SU-DHL-6 (cell line): Measurements from ENCODE around the gene ARL15.

Experiments used
- H2AFZ ChIP-seq: fragments of 200-600 bp; sonication (generic); 2 replicates; pipeline ENCODE4 v1.6.1; 2014; ENCODE audit warnings: low read depth, mild to moderate bottlenecking, moderate library complexity, mixed read lengths, antibody characterized with exemption, low read length; ENCODE audit not compliant: severe bottlenecking
- H3F3A ChIP-seq: fragments of 200-600 bp; shearing (Covaris generic); 2 replicates; pipeline ENCODE4 v1.6.0; 2016; ENCODE audit warnings: antibody characterized with exemption, mild to moderate bottlenecking; ENCODE audit not compliant: insufficient read depth
- H3K27ac ChIP-seq: fragments of 200-600 bp; sonication (generic); 2 replicates; pipeline ENCODE4 v1.5.1; 2016; ENCODE audit warnings: low read depth, mild to moderate bottlenecking, low read length, moderate library complexity, mixed read lengths
- H3K27me3 ChIP-seq: fragments of 200-600 bp; sonication (generic), shearing (Covaris generic); 2 replicates; pipeline ENCODE4 v1.6.0; 2014; ENCODE audit warnings: mild to moderate bottlenecking, low read length
- H3K36me3 ChIP-seq: fragments of 200-600 bp; sonication (generic); 2 replicates; pipeline ENCODE4 v1.6.1; 2014; ENCODE audit warnings: mild to moderate bottlenecking, low read length, mixed read lengths
- H3K4me2 ChIP-seq: fragments of 300-600, 200-600 bp; shearing (Covaris generic), sonication (generic); 2 replicates; pipeline ENCODE4 v1.6.0; 2014; ENCODE audit warnings: low read length, low read depth, mild to moderate bottlenecking; ENCODE audit not compliant: poor library complexity, severe bottlenecking
- H3K4me3 ChIP-seq: fragments of 200-600 bp; sonication (generic); 2 replicates; pipeline ENCODE4 v1.5.1; 2014; ENCODE audit warnings: antibody characterized with exemption, low read length, mild to moderate bottlenecking, mixed read lengths; ENCODE audit not compliant: insufficient read depth, poor library complexity, severe bottlenecking
- H3K79me2 ChIP-seq: fragments of 200-600 bp; sonication (generic); 2 replicates; pipeline ENCODE4 v1.6.1; 2014; ENCODE audit warnings: mild to moderate bottlenecking, low read length, moderate library complexity; ENCODE audit not compliant: insufficient read depth
- H3K9ac ChIP-seq: fragments of 200-600 bp; sonication (generic); 2 replicates; pipeline ENCODE4 v1.7.0; 2014; ENCODE audit warnings: mild to moderate bottlenecking, low read length
- H3K9me2 ChIP-seq: fragments of 200-600 bp; sonication (generic); replicated peaks from 2 replicates; pipeline ENCODE4 v1.6.1; 2014; ENCODE audit warnings: low read length; ENCODE audit not compliant: insufficient read depth
- H3K9me3 ChIP-seq: fragments of 200-600 bp; sonication (generic); 2 replicates; pipeline ENCODE4 v1.6.1; 2014; ENCODE audit warnings: low read length, mixed read lengths; ENCODE audit not compliant: insufficient read depth
- H4K20me1 ChIP-seq: fragments of 200-600 bp; sonication (generic); 2 replicates; pipeline ENCODE4 v1.6.1; 2014; ENCODE audit warnings: low read depth, mild to moderate bottlenecking, antibody characterized with exemption, low read length, moderate library complexity, mixed read lengths
- EZH2phosphoT487 ChIP-seq: fragments of 200-600 bp; sonication (generic), shearing (Covaris generic); conservative IDR thresholded peaks from 2 replicates; pipeline ENCODE4 v1.6.1; 2018; ENCODE audit warnings: mild to moderate bottlenecking, antibody characterized with exemption, low read length, moderate library complexity, mixed read lengths
- TF ChIP-seq, protein P1 (sequence below): fragments of 200-600 bp; sonication (generic); IDR thresholded peaks from one replicate; pipeline ENCODE4 v1.5.1; 2017; ENCODE audit warnings: antibody characterized with exemption, mild to moderate bottlenecking, low read length, moderate library complexity; ENCODE audit not compliant: insufficient read depth, poor library complexity, severe bottlenecking

The ARL15 gene

GRCh38 chr5:53900677-53901076 is 409.7 kb downstream of the ARL15 start:
- TF ChIP-seq, protein P1, sequence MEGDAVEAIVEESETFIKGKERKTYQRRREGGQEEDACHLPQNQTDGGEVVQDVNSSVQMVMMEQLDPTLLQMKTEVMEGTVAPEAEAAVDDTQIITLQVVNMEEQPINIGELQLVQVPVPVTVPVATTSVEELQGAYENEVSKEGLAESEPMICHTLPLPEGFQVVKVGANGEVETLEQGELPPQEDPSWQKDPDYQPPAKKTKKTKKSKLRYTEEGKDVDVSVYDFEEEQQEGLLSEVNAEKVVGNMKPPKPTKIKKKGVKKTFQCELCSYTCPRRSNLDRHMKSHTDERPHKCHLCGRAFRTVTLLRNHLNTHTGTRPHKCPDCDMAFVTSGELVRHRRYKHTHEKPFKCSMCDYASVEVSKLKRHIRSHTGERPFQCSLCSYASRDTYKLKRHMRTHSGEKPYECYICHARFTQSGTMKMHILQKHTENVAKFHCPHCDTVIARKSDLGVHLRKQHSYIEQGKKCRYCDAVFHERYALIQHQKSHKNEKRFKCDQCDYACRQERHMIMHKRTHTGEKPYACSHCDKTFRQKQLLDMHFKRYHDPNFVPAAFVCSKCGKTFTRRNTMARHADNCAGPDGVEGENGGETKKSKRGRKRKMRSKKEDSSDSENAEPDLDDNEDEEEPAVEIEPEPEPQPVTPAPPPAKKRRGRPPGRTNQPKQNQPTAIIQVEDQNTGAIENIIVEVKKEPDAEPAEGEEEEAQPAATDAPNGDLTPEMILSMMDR: no peak
- no peak for TF ChIP-seq EZH2phosphoT487
- Histone ChIP-seq H2AFZ (no peak overlapping the region), H3K4me2 (no peak overlapping the region), H3K79me2 (no peaks in the 10 kb centered on the region), H3K36me3 (no peaks in the 10 kb centered on the region), H4K20me1 (no peaks in the 10 kb centered on the region), H3K9me3 (no peaks in the 10 kb centered on the region), H3K27me3 (no peaks in the 10 kb centered on the region), H3K9me2 (no peaks in the 10 kb centered on the region), H3K9ac (no peak overlapping the region), H3K4me3 (no peak overlapping the region), H3K27ac (no peak overlapping the region), H3F3A (no peaks in the 10 kb centered on the region)

GRCh38 chr5:53895091-53895683 is 415.2 kb downstream of the ARL15 start:
- Histone ChIP-seq H3K27me3 (no peaks in the 10 kb centered on the region), H3K9ac (no peak overlapping the region), H3K27ac (no peak overlapping the region), H3K4me3 (no peak overlapping the region), H3K79me2 (no peaks in the 10 kb centered on the region), H3K9me3 (no peaks in the 10 kb centered on the region), H3K36me3 (no peaks in the 10 kb centered on the region), H3F3A (no peaks in the 10 kb centered on the region), H2AFZ (no peak overlapping the region), H3K9me2 (no peaks in the 10 kb centered on the region), H4K20me1 (no peaks in the 10 kb centered on the region), H3K4me2 (no peak overlapping the region)
- TF ChIP-seq EZH2phosphoT487: no peak
- TF ChIP-seq, protein P1: no peak

GRCh38 chr5:53893626-53894025 is 416.7 kb downstream of the ARL15 start:
- H3K4me2 ChIP-seq: no peak overlapping the region
- H2AFZ ChIP-seq: no peak overlapping the region
- no peaks in the 10 kb centered on the region for H4K20me1 ChIP-seq
- H3K9ac ChIP-seq: no peak overlapping the region
- no peak overlapping the region for H3K4me3 ChIP-seq
- H3F3A ChIP-seq: no peaks in the 10 kb centered on the region
- H3K27ac ChIP-seq: no peak overlapping the region
- H3K9me2 ChIP-seq: no peaks in the 10 kb centered on the region
- H3K27me3 ChIP-seq: no peaks in the 10 kb centered on the region
- H3K9me3 ChIP-seq: no peaks in the 10 kb centered on the region
- H3K36me3 ChIP-seq: no peaks in the 10 kb centered on the region
- no peaks in the 10 kb centered on the region for H3K79me2 ChIP-seq
- TF ChIP-seq EZH2phosphoT487: no peak
- TF ChIP-seq, protein P1: no peak
